ENCODE results near the gene KRT73. TPM values are rescaled to one million over a fixed set of nuclear protein-coding genes. Genes with fewer than 3 reads are reported as not detected.

The KRT73 gene
- total RNA-seq, 1 experiment from 2014 or later, result not detected

GRCh38 chr12:52631676-52632459 is 13.5 kb upstream of the KRT73 start:
- DNase-seq, result peak; percentile 24
- H3K9ac ChIP-seq (ENCODE audit: extremely low read depth, insufficient read length, low read length), result no peak overlapping the region
- no peak overlapping the region for H2BK20ac ChIP-seq (ENCODE audit: low read depth, low read length, poor library complexity, severe bottlenecking)
- H3K27ac Mint-ChIP-seq, result no peak overlapping the region
- H3K4me2 ChIP-seq (ENCODE audit: insufficient read depth, insufficient read length, low read length), result no peak overlapping the region
- no peaks in the 10 kb centered on the region for H4K20me1 ChIP-seq (ENCODE audit: control insufficient read depth, insufficient read depth, insufficient read length)
- H3K79me1 ChIP-seq (ENCODE audit: insufficient read depth, low read depth, low read length, poor library complexity, severe bottlenecking), result no peaks in the 10 kb centered on the region
- no peaks in the 10 kb centered on the region for H3K9me3 ChIP-seq (ENCODE audit: control insufficient read depth, low read depth, low read length)
- no peak overlapping the region for H3K4me3 Mint-ChIP-seq
- peaks cover 13% of the 10 kb centered on the region for H3K27me3 Mint-ChIP-seq (ENCODE audit: low read depth)
- H3K18ac ChIP-seq (ENCODE audit: insufficient read length, low read depth, low read length), result no peak overlapping the region
- no peak for TF ChIP-seq CTCF (conservative IDR thresholded peaks at IDR 0.05)
- WGBS (ENCODE audit: extremely low coverage, insufficient read length, low lambda C conversion rate), result no CpG with 5 or more reads among the region's 6 CpGs
- H3K27me3 ChIP-seq (ENCODE audit: insufficient read depth, low read length), result no peaks in the 10 kb centered on the region
- no peaks in the 10 kb centered on the region for H3K36me3 Mint-ChIP-seq (ENCODE audit: insufficient read depth in 1 of 3, low read depth in 3 of 3)
- H3K23ac ChIP-seq (ENCODE audit: insufficient read length, low read depth, low read length), result no peak overlapping the region
- H3K23me2 ChIP-seq (ENCODE audit: insufficient read length, low read depth, low read length, poor library complexity, severe bottlenecking), result no peaks in the 10 kb centered on the region
- no peak overlapping the region for H3K4ac ChIP-seq (ENCODE audit: low read depth, low read length)
- no peak overlapping the region for H3K27ac ChIP-seq (ENCODE audit: insufficient read length, low read depth, low read length)
- no peak overlapping the region for H4K8ac ChIP-seq (replicated peaks; ENCODE audit: insufficient read length, low read depth, low read length)
- no peaks in the 10 kb centered on the region for H3K4me1 ChIP-seq (ENCODE audit: insufficient read depth, low read length)
- no peak overlapping the region for H2BK12ac ChIP-seq (ENCODE audit: insufficient read length, low read depth, low read length)
- peaks cover 2 to 3% of the 10 kb centered on the region in 2 experiments for H3K4me1 Mint-ChIP-seq
- no peak overlapping the region for H2AK5ac ChIP-seq (ENCODE audit: insufficient read length, low read length)
- H3K56ac ChIP-seq (ENCODE audit: insufficient read length, low read depth, low read length), result no peak overlapping the region
- H4K91ac ChIP-seq (ENCODE audit: insufficient read length, low read depth, low read length), result no peak overlapping the region
- no peak overlapping the region for H4K5ac ChIP-seq (ENCODE audit: insufficient read length, low read depth, low read length)
- no peak overlapping the region for H3K14ac ChIP-seq (ENCODE audit: insufficient read depth, low read length)
- no peak overlapping the region for H2BK5ac ChIP-seq (ENCODE audit: insufficient read length, low read length)
- H2BK15ac ChIP-seq (ENCODE audit: low read depth, low read length), result no peak overlapping the region
- no peaks in the 10 kb centered on the region for H3K79me2 ChIP-seq (ENCODE audit: insufficient read depth, low read length)
- H3T11ph ChIP-seq (ENCODE audit: low read length), result no peak overlapping the region
- H3K9me3 Mint-ChIP-seq, result no peaks in the 10 kb centered on the region
- no peak overlapping the region for H2BK120ac ChIP-seq (ENCODE audit: low read depth, low read length, poor library complexity, severe bottlenecking)
- no peak overlapping the region for H2AFZ ChIP-seq (ENCODE audit: low read length)
